HG02642 (cell line): ENCODE measurements around the gene CDC42BPB.

ENCODE experiments used
- ATAC-seq: cut with Tn5 transposase; IDR thresholded peaks from one replicate; pipeline ENCODE4 v1.9.1; 2021; ENCODE audit warnings: mild to moderate bottlenecking; ENCODE audit not compliant: unreplicated experiment, poor library complexity

CDC42BPB gene

GRCh38 chr14:102971314-102971713 is 86.0 kb downstream of the CDC42BPB start:
- ATAC-seq: no peak

- no peak for ATAC-seq
These were observed 86.9 kb downstream of the CDC42BPB start for GRCh38 chr14:102970496-102970895.

- ATAC-seq: no peak
These were observed 87.4 kb downstream of the CDC42BPB start for GRCh38 chr14:102969901-102970300.

- no peak for ATAC-seq
These were observed 88.1 kb downstream of the CDC42BPB start for GRCh38 chr14:102969060-102969791.

GRCh38 chr14:102968306-102968705 is 89.0 kb downstream of the CDC42BPB start:
- no peak for ATAC-seq

GRCh38 chr14:102967506-102967795 is 89.9 kb downstream of the CDC42BPB start:
- ATAC-seq: no peak

- no peak for ATAC-seq
These were observed 90.5 kb downstream of the CDC42BPB start for GRCh38 chr14:102966681-102967505.

- ATAC-seq: no peak
These were observed 91.2 kb downstream of the CDC42BPB start for GRCh38 chr14:102965971-102966655.

- ATAC-seq: no peak
These were observed 92.1 kb downstream of the CDC42BPB start for GRCh38 chr14:102965282-102965681.

- no peak for ATAC-seq
These were observed 93.1 kb downstream of the CDC42BPB start for GRCh38 chr14:102964152-102964730.

GRCh38 chr14:102962111-102962627 is 95.2 kb downstream of the CDC42BPB start:
- ATAC-seq: no peak

- no peak for ATAC-seq
These were observed 98.9 kb downstream of the CDC42BPB start for GRCh38 chr14:102958461-102958860.

GRCh38 chr14:102957222-102957621 is 100.1 kb downstream of the CDC42BPB start:
- ATAC-seq: no peak

- ATAC-seq: no peak
These were observed 101.5 kb downstream of the CDC42BPB start for GRCh38 chr14:102955636-102956408.

GRCh38 chr14:102954081-102954789 is 103.1 kb downstream of the CDC42BPB start:
- ATAC-seq: no peak

- ATAC-seq: no peak
These were observed 104.2 kb downstream of the CDC42BPB start for GRCh38 chr14:102953100-102953499.

- no peak for ATAC-seq
These were observed 105.1 kb downstream of the CDC42BPB start for GRCh38 chr14:102952276-102952675.

- no peak for ATAC-seq
These were observed 105.5 kb downstream of the CDC42BPB start for GRCh38 chr14:102951799-102952198.

GRCh38 chr14:102951034-102951433 is 106.3 kb downstream of the CDC42BPB start:
- no peak for ATAC-seq
